ENCODE measurements around the gene SLC16A10. TPM values are rescaled to one million over a fixed set of nuclear protein-coding genes. Genes with fewer than 3 reads are reported as not detected.
A peak's percentile ranks its signal among the peaks of the same experiment; 100 is the strongest.

SLC16A10 gene, protein sequence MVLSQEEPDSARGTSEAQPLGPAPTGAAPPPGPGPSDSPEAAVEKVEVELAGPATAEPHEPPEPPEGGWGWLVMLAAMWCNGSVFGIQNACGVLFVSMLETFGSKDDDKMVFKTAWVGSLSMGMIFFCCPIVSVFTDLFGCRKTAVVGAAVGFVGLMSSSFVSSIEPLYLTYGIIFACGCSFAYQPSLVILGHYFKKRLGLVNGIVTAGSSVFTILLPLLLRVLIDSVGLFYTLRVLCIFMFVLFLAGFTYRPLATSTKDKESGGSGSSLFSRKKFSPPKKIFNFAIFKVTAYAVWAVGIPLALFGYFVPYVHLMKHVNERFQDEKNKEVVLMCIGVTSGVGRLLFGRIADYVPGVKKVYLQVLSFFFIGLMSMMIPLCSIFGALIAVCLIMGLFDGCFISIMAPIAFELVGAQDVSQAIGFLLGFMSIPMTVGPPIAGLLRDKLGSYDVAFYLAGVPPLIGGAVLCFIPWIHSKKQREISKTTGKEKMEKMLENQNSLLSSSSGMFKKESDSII
- total RNA-seq (not detected in 2 replicates), polyA plus RNA-seq (0.18 TPM in 1 of 2 replicates, not detected in the other), polyA minus RNA-seq (not detected in 2 replicates), Bru-seq, nascent RNA (percentile 5 among the genes with signal in this experiment), BruChase-seq, experiment 1, labeled RNA remaining after a 6-hour chase (percentile 9 among the genes with signal in this experiment), BruChase-seq, experiment 2, labeled RNA remaining after a 2-hour chase (percentile 10 among the genes with signal in this experiment)
- not detected in 2 replicates for polyA plus RNA-seq (2011; cell fraction: cytosol; rRNA removed)
- polyA plus RNA-seq (2011; cell fraction: nucleus; rRNA removed) = not detected in 2 replicates
- polyA plus RNA-seq (2012) = not detected in 2 replicates
- polyA minus RNA-seq (2011; cell fraction: cytosol; rRNA and poly(A)+ RNA removed) = 0.61 TPM
- not detected in 2 replicates for polyA minus RNA-seq (2011; cell fraction: nucleus; rRNA and poly(A)+ RNA removed)
- long read RNA-seq = 0 reads

DNA sequence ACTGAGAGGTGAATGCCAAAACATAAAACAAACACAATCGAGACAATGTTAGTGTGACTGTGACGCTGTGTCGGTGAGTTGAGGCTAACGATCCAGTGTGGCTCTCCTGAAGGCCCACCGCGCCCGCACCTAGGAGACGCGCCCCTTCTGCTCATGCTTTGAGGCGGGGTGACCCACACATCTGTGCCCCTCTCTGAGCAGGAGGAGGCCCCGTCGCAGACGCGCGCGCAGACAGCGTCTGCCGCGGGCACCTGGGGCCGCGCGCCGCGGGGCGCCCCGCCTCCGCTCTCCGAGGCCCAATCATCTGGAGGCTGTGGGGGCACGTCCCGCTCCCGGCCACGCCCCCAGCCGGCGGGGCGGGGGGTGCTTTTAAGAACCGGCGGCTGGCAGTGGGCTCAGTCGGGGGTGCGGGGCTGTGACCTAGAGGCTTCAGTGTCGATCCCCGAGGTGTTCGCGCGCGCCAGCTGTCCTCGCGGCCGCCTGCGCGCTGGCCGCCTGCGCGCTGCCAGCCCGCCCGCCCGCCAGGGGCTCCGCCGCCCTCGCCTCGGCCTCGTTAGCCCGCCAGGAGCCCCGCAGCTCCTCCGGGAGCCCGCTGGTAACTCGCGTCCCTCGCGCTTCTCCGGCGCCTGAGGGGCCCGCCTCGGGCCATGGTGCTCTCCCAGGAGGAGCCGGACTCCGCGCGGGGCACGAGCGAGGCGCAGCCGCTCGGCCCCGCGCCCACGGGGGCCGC is at the start of gene SLC16A10:
SLC16A10 (plus strand) TSS at position 398 of the 730 bp plus-strand sequence; CDS start at position 648, 250 bp downstream.
- dilution Hi-C loops (cut with MboI; ENCODE audit: extremely low pct_ligation_motif_present, low sequenced_read_pairs) = no loop called here
- ChIA-PET POLR2A (no interaction called here), CTCF (interaction anchor here (0.7 kb wide), 1 partner anchor 71 kb away, joined by 3 read pairs; no protein-coding TSS in a partner anchor)
- Histone ChIP-seq H3K36me3 (ENCODE audit: control insufficient read depth in 2 of 2, extremely low read depth in 1 of 2, insufficient read depth in 2 of 2, low read length in 2 of 2) (no peaks in the 10 kb centered on the region), H2AFZ (ENCODE audit: low read depth, low read length) (peak within 1 kb of the TSS; percentile 79), H3K79me2 (ENCODE audit: control insufficient read depth, insufficient read depth, low read length) (no peaks in the 10 kb centered on the region), H3K4me2 (ENCODE audit: insufficient read depth, low read length) (peak within 1 kb of the TSS; percentile 76), H3K9me3 (replicated peaks; ENCODE audit: control insufficient read depth, insufficient read depth, low read length) (no peaks in the 10 kb centered on the region), H3K27ac (ENCODE audit: insufficient read depth, low read depth, low read length) (no peak within 1 kb of the TSS), H3K9ac (replicated peaks; ENCODE audit: extremely low read depth, insufficient read depth, low read length) (no peak within 1 kb of the TSS), H4K20me1 (replicated peaks; ENCODE audit: control insufficient read depth, extremely low read depth, insufficient read depth, low read length) (no peaks in the 10 kb centered on the region), H3K9me1 (replicated peaks; ENCODE audit: control insufficient read depth, extremely low read depth, insufficient read depth, low read length) (no peaks in the 10 kb centered on the region), H3K4me1 (ENCODE audit: control insufficient read depth, extremely low read depth, insufficient read depth, low read length) (peaks cover 12% of the 10 kb centered on the region), H3K27me3 (ENCODE audit: control insufficient read depth in 2 of 2, insufficient read depth in 2 of 2, low read length in 2 of 2) (peaks cover 38 to 58% of the 10 kb centered on the region in 2 experiments), H3K4me3 (replicated peaks in 1 of 3; ENCODE audit: insufficient read depth in 1 of 3, low read depth in 1 of 3, low read length in 3 of 3) (peak within 1 kb of the TSS in 2 of 3 experiments; percentile 29 to 41)
- BruUV-seq (replicated peaks) = no TSS peak
- TF ChIP-seq FOS (IDR thresholded peaks at IDR 0.05; ENCODE audit: borderline replicate concordance, insufficient read depth, low read length) = no peak
- TF ChIP-seq EZH2 (IDR thresholded peaks at IDR 0.05; ENCODE audit: borderline replicate concordance, low read depth, low read length, severe bottlenecking) = no peak
- no peak for TF ChIP-seq CTCF (IDR thresholded peaks at IDR 0.05; ENCODE audit: extremely low read depth in 1 of 2, insufficient read depth in 1 of 2, low read depth in 1 of 2, low read length in 2 of 2)
- TF ChIP-seq JUN (IDR thresholded peaks at IDR 0.05; ENCODE audit: borderline replicate concordance, insufficient read depth, insufficient read length, low read depth) = no peak
- TF ChIP-seq MYC (IDR thresholded peaks at IDR 0.05; ENCODE audit: low read depth, low read length) = no peak
- no peak for TF ChIP-seq GATA2 (IDR thresholded peaks at IDR 0.05; ENCODE audit: insufficient read depth, insufficient read length, low read depth, low read length)
- no peak for TF ChIP-seq POLR2A (IDR thresholded peaks at IDR 0.05; ENCODE audit: low read depth, low read length)
- TF ChIP-seq, protein P1, sequence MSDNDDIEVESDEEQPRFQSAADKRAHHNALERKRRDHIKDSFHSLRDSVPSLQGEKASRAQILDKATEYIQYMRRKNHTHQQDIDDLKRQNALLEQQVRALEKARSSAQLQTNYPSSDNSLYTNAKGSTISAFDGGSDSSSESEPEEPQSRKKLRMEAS (IDR thresholded peaks at IDR 0.05; ENCODE audit: insufficient read depth, insufficient read length) = no peak
- no peak for TF ChIP-seq POLR2AphosphoS5 (IDR thresholded peaks at IDR 0.05; ENCODE audit: insufficient read depth, low read depth, low read length)
- intact Hi-C loops (cut with micrococcal nuclease) = no loop called here
- FAIRE-seq (peak; percentile 48), DNase-seq (ENCODE audit: low read depth, low spot score) (peak; percentile 35)

Data from endothelial cell of umbilical vein (primary cell).